Adrenal gland (tissue), 12 donors: ENCODE data around the gene CHRNA10. TPM values are rescaled to one million over a fixed set of nuclear protein-coding genes. Genes with fewer than 3 reads are reported as not detected.

Experiments used
- DNase-seq, 7 donors: peaks; one replicate each; pipeline ENCODE4 v3.0.0-alpha.2; 2019 to 2020
- H3K27ac ChIP-seq, 5 donors: fragments of 200-600 bp; sonication (generic) in 4 of 5; 1 replicate in 3 of 5; 2 replicates in 2 of 5; pipeline versions ENCODE4 v1.5.1 to v1.8.0; 2016 to 2020; ENCODE audit warnings: mild to moderate bottlenecking in 1 of 5
- H3K27me3 ChIP-seq: fragments of 200-600 bp; 2 replicates; pipeline ENCODE4 v1.8.0; 2021
- H3K36me3 ChIP-seq, 2 donors: fragments of 200-600 bp; replicated peaks in 1 of 2; 1 replicate in 1 of 2; 2 replicates in 1 of 2; pipeline versions ENCODE4 v1.5.1 to v1.8.0; 2018 to 2022
- H3K4me1 ChIP-seq, 2 donors: fragments of 200-600 bp; replicated peaks in 1 of 2; 1 replicate in 1 of 2; 2 replicates in 1 of 2; pipeline versions ENCODE4 v1.5.1 to v1.8.0; 2018 to 2021
- H3K4me3 ChIP-seq, 4 donors: fragments of 200-600 bp; sonication (generic) in 3 of 4; one replicate each; pipeline ENCODE4 v1.5.1; 2016 to 2018
- H3K9me3 ChIP-seq, 3 donors: fragments of 200-600 bp; sonication (generic) in 1 of 3; replicated peaks in 1 of 3; 1 replicate in 2 of 3; 2 replicates in 1 of 3; pipeline versions ENCODE4 v1.5.1 to v1.8.0; 2016 to 2021
- POLR2A ChIP-seq, 2 donors: fragments of 450-650 bp; IDR thresholded peaks; one replicate each; pipeline ENCODE4 v1.6.1; 2017; ENCODE audit warnings: antibody characterized with exemption in 2 of 2, mild to moderate bottlenecking in 2 of 2, moderate library complexity in 1 of 2
- WGBS, 4 donors: extraction: QIAGEN DNeasy Blood & Tissue Kit in 2 of 4; methylation state at CpG; one replicate each; pipeline versions ENCODE4 v1.1.5 to v1.1.7; 2013 to 2017; 5-methylcytosine and 5-hydroxymethylcytosine counted together
- intact Hi-C, 2 donors: fragments of 100-400 bp; cut with DNase I; formaldehyde crosslinking; loops; one replicate each; pipeline versions ENCODE4 v1.14.1 to v1.15.0; 2022 to 2023
- polyA plus RNA-seq, 3 donors: library from polyadenylated mRNA; stranded (reverse); fragments of 200-250 nt in 2 of 3; fragments of 350-450 nt in 1 of 3; fragmentation: Illumina TruSeq in 1 of 3; extraction: RNeasy Lipid Tissue Mini Kit (QIAGEN cat#74804) in 1 of 3; gene quantifications; one replicate each; pipeline ENCODE4 v1.2.3, GENCODE V29; 2013 to 2014
- total RNA-seq, 9 donors: library from RNA; depleted of rRNA in 4 of 9; stranded (reverse); fragments of >200 nt in 4 of 9; fragments of 120-200 nt in 1 of 9; fragmentation: NEBNext Ultra II Directional in 1 of 9; extraction: Animal tissue kit (Norgen Biotek cat#: 25700) in 1 of 9; gene quantifications; one replicate each; pipeline versions ENCODE4 v1.1.0 to v1.2.4, GENCODE V29; 2013 to 2023
- TF ChIP-seq, protein P1 (sequence below), 6 experiments: fragments of 450-650 bp in 4 of 6; fragments of 200-600 bp in 2 of 6; sonication (generic) in 1 of 6; IDR thresholded peaks; 1 replicate in 5 of 6; 2 replicates in 1 of 6; pipeline versions ENCODE4 v1.5.1 to v1.8.0; 2016 to 2021; ENCODE audit warnings: antibody characterized with exemption in 6 of 6, mild to moderate bottlenecking in 2 of 6, moderate library complexity in 1 of 6
- donor health status: healthy with polysubstance abuse.
- donor health status: Bipolar disorder and iron deficiency.
- donor health status: DM: yes; HTN: yes; CAD: no.
- donor health status: DM: no; HTN: no; CAD: no.
- donor health status: DM: no; HTN: no; CAD: no.
- donor health status: DM: yes; HTN: yes; CAD: no.

Gene CHRNA10
- total and polyA plus RNA-seq, 12 donors: 0.13 to 3.0 (median 0.81) TPM; not detected in 2

DNA sequence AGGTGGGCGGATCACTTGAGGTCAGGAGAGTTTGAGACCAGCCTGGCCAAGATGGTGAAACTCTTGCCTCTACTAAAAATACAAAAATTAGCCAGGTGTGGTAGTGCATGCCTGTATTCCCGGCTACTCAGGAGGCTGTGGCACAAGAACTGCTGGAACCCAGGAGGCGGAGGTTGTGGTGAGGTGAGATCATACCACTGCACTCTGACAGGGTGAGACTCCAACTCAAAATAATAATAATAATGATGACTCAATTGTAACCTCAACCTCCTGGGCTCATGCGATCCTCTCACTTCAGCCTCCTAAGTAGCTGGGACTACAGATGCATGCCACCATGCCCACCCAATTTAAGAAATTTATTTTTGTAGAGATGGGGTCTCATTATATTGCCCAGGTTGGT is 15.6 kb upstream of the CHRNA10 start:
- intact Hi-C loops: no loop called here
- Histone ChIP-seq H3K4me1 (peaks cover 7 to 11% of the 10 kb centered on the region in 2 donors), H3K9me3 (no peaks in the 10 kb centered on the region), H3K27me3 (no peaks in the 10 kb centered on the region), H3K4me3 (no peak overlapping the region), H3K36me3 (peaks cover 0 to 84% of the 10 kb centered on the region in 2 donors), H3K27ac (no peak overlapping the region)
- TF ChIP-seq POLR2A (IDR thresholded peaks at IDR 0.05): no peak
- TF ChIP-seq, protein P1, sequence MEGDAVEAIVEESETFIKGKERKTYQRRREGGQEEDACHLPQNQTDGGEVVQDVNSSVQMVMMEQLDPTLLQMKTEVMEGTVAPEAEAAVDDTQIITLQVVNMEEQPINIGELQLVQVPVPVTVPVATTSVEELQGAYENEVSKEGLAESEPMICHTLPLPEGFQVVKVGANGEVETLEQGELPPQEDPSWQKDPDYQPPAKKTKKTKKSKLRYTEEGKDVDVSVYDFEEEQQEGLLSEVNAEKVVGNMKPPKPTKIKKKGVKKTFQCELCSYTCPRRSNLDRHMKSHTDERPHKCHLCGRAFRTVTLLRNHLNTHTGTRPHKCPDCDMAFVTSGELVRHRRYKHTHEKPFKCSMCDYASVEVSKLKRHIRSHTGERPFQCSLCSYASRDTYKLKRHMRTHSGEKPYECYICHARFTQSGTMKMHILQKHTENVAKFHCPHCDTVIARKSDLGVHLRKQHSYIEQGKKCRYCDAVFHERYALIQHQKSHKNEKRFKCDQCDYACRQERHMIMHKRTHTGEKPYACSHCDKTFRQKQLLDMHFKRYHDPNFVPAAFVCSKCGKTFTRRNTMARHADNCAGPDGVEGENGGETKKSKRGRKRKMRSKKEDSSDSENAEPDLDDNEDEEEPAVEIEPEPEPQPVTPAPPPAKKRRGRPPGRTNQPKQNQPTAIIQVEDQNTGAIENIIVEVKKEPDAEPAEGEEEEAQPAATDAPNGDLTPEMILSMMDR (IDR thresholded peaks at IDR 0.05): no peak
- WGBS, 4 donors: 65 to 97% (median 75%) methylated on average over 4 of the region's 4 CpGs
- DNase-seq: no peak

DNA sequence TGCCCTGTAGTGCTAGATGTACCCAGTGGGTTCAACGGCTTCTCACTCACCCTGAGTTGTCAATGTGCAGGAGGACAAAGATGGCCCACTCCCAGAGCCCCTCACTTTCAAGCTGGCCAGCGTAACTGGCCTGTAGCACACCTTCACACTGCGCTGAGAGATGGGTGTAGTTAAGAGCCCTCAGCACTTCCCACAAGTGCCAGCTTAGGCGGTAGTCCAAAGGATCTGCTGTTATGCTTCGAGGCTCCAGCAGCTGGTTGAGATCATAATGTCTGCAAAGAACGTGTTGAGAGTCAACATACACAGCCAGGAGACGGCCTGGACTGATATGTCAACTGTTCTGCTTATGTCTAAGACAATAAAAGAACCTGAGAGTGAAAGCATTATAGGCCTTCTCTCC is 14.7 kb upstream of the CHRNA10 start:
- peaks cover 7 to 11% of the 10 kb centered on the region in 2 donors for H3K4me1 ChIP-seq
- peaks cover 0 to 84% of the 10 kb centered on the region in 2 donors for H3K36me3 ChIP-seq
- DNase-seq: no peak
- intact Hi-C loops: no loop called here
- no peaks in the 10 kb centered on the region for H3K9me3 ChIP-seq
- H3K27me3 ChIP-seq: no peaks in the 10 kb centered on the region
- TF ChIP-seq POLR2A (IDR thresholded peaks at IDR 0.05): no peak
- TF ChIP-seq, protein P1 (IDR thresholded peaks at IDR 0.05): no peak
- H3K4me3 ChIP-seq: no peak overlapping the region
- H3K27ac ChIP-seq: no peak overlapping the region
- 90 to 96% (median 92%) methylated on average over 7 of the region's 7 CpGs for WGBS, 4 donors

DNA sequence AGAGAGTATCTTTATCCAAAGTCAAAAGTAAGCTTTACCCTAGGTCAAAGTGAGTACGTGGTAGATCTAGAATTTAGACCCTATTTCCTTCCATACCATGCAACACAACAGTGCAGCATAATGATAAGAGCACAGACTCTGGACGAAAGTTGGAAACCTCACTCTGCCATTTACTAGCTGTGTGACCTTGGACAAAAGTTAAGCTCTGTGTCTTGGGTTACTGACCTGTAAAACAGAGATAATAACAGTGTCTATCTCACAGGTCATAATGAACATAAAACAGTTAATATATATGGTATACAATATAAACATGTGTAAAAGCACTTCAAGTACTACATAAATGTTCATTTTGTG is 13.6 kb upstream of the CHRNA10 start:
- peaks cover 7 to 11% of the 10 kb centered on the region in 2 donors for H3K4me1 ChIP-seq
- no peaks in the 10 kb centered on the region for H3K27me3 ChIP-seq
- 34 to 53% (median 44%) methylated on average over 2 of the region's 2 CpGs for WGBS, 4 donors
- H3K4me3 ChIP-seq: no peak overlapping the region
- no peak for DNase-seq
- peaks cover 0 to 86% of the 10 kb centered on the region in 2 donors for H3K36me3 ChIP-seq
- intact Hi-C loops: no loop called here
- H3K27ac ChIP-seq: peak overlapping the region in 2 of 5 donors; percentile 14 to 31
- TF ChIP-seq, protein P1 (IDR thresholded peaks at IDR 0.05): no peak
- TF ChIP-seq POLR2A (IDR thresholded peaks at IDR 0.05): no peak
- H3K9me3 ChIP-seq: no peaks in the 10 kb centered on the region

DNA sequence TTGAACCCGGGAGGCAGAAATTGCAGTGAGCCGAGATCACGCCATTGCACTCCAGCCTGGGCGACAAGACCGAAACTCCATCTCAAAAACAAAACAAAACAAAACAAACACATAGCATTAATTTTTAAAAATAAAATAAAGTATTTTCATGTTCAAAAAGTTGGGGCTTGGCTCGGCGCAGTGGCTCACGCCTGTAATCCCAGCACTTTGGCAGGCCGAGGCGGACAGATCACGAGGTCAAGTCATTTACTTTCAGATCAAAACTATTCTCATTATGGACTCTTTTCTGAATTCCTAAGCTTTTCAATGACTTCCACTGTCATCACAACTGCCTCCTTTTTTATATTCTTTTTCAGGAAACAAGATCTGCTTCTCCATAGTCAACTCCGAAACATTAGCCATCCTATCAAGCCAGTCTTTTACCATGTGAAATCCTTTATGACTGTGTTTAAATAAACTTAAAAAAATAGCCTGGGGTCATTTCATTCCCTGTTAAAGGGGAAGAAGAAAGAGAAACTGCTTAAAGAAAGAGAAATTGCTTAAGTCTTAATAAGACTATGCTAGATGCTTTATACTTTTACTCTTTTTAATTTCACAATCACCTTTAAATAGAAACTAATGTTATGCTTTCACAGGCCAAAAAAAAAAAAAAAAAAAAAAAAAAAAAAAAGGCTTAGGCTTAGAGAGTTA is 13.1 kb upstream of the CHRNA10 start:
- peaks cover 7 to 11% of the 10 kb centered on the region in 2 donors for H3K4me1 ChIP-seq
- H3K4me3 ChIP-seq: no peak overlapping the region
- peaks cover 0 to 86% of the 10 kb centered on the region in 2 donors for H3K36me3 ChIP-seq
- H3K27me3 ChIP-seq: no peaks in the 10 kb centered on the region
- peak overlapping the region in 2 of 5 donors; percentile 14 to 31 for H3K27ac ChIP-seq
- DNase-seq: peak in 1 of 7 donors; percentile 41
- TF ChIP-seq POLR2A (IDR thresholded peaks at IDR 0.05): no peak
- TF ChIP-seq, protein P1 (IDR thresholded peaks at IDR 0.05): no peak
- WGBS, 4 donors: 85 to 91% (median 89%) methylated on average over 12 of the region's 12 CpGs
- no peaks in the 10 kb centered on the region for H3K9me3 ChIP-seq
- intact Hi-C loops: no loop called here
